ENCODE data around the gene SHC4. TPM values are rescaled to one million over a fixed set of nuclear protein-coding genes. Genes with fewer than 3 reads are reported as not detected.

SHC4 gene
- total RNA-seq, 6 donors from 2014 or later, result under 0.01 to 0.59 (median 0.20) TPM; not detected in 2

DNA sequence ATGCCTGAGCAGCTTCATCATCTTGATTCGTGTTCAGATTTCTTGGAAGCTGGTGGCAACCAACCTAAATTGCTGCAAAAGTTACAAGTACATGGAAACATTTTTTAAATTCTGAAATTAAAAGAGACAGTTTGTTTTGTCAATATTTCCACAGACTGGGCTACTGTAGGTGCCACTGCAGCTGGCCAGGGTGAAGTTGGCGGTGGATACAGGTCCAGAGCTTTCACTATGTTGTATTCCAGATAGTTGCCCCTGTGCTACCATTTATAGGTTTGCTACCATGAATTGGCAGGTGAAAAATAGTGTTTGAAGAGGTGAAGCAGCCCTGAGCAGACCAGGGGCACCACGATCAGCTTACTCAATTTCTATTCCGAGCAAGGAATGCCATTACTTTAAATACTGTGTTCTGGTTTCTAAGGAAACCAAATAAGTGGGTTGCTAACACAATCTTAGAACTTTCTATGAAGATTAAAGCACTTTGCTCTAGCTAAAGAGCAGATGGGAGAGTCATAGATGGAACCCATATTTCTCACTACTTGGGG, 21.2 kb upstream of the SHC4 start:
- 48 to 58% methylated on average over 4 of the region's 4 CpGs for WGBS, 2 donors
- Histone ChIP-seq H3K4me1 (peaks cover 0 to 6% (median 3%) of the 10 kb centered on the region in 4 donors), H3K36me3 (peaks cover 0 to 12% (median 0%) of the 10 kb centered on the region in 4 donors), H3K27ac (no peak overlapping the region), H3K27me3 (no peaks in the 10 kb centered on the region), H3K9me3 (no peaks in the 10 kb centered on the region), H3K4me3 (no peak overlapping the region)
- DNase-seq, result no peak
- TF ChIP-seq POLR2AphosphoS5 (IDR thresholded peaks at IDR 0.05) (no peak), POLR2A (IDR thresholded peaks at IDR 0.05) (no peak)
- ATAC-seq (ENCODE audit: low FRiP score in 2 of 2), result peak; percentile 28 to 65

DNA sequence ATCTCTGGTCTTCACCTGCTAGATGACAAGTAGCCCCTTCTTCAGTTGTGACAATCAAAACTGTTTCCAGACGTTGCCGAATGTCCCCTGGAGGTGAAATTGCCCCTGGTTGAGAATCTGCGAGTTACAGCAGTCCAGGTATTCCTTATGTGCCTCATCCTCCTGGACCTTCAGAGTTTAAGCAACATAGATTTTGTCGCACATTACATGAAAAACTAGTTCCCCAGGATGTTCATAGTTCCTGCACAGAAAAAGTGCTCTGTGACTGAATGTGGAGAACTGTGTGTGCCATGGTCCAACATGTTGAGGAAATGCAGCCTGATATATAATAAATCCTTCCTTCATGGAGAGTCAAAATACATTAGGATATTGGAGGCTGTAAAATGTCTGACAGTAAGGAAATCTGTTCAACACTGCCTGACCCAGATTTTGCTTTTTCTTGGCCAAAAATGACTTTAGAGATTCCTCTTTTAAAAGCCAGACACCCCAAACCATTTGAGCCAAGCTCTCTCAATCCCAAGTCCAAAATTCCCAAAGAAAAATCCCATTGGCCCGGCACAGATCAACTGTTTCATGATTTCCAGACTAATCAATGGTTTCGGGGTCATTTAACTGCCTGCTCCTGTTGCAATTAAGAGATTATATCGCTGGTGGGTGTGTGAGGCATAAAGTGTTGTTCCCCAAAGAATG, 20.4 kb upstream of the SHC4 start:
- Histone ChIP-seq H3K4me1 (peaks cover 0 to 6% (median 3%) of the 10 kb centered on the region in 4 donors), H3K27me3 (no peaks in the 10 kb centered on the region), H3K9me3 (no peaks in the 10 kb centered on the region), H3K4me3 (no peak overlapping the region), H3K27ac (no peak overlapping the region), H3K36me3 (peaks cover 0 to 12% (median 0%) of the 10 kb centered on the region in 4 donors)
- ATAC-seq (ENCODE audit: low FRiP score in 2 of 2) (no peak), DNase-seq (no peak)
- WGBS, 2 donors, result 73 to 88% methylated on average over 7 of the region's 7 CpGs
- TF ChIP-seq EP300 (IDR thresholded peaks at IDR 0.05), result no peak
- TF ChIP-seq POLR2A (IDR thresholded peaks at IDR 0.05), result no peak
- TF ChIP-seq POLR2AphosphoS5 (IDR thresholded peaks at IDR 0.05), result no peak
- TF ChIP-seq, protein P1, sequence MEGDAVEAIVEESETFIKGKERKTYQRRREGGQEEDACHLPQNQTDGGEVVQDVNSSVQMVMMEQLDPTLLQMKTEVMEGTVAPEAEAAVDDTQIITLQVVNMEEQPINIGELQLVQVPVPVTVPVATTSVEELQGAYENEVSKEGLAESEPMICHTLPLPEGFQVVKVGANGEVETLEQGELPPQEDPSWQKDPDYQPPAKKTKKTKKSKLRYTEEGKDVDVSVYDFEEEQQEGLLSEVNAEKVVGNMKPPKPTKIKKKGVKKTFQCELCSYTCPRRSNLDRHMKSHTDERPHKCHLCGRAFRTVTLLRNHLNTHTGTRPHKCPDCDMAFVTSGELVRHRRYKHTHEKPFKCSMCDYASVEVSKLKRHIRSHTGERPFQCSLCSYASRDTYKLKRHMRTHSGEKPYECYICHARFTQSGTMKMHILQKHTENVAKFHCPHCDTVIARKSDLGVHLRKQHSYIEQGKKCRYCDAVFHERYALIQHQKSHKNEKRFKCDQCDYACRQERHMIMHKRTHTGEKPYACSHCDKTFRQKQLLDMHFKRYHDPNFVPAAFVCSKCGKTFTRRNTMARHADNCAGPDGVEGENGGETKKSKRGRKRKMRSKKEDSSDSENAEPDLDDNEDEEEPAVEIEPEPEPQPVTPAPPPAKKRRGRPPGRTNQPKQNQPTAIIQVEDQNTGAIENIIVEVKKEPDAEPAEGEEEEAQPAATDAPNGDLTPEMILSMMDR (IDR thresholded peaks at IDR 0.05), result no peak

DNA sequence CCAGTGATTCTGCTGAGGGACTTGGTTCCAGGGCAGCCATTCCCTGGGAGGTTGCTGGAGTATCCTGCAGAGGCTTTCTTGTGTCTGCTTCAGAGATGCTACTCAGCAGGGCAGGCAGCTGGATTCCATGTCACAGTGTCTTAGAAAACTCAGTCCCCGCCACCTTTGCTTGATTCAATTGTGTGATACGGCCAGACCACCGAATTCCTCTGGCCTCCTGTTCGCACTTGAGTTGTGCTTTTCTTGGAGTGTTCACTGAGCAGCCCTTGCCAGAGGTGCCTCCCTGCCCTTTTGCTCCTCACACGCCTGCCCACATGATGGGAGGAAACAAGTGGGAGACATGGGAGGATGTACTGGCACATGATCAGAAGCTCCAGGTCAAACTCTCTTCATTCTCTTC, 19.6 kb upstream of the SHC4 start:
- H3K4me3 ChIP-seq, result no peak overlapping the region
- no peak for TF ChIP-seq EP300 (IDR thresholded peaks at IDR 0.05)
- TF ChIP-seq POLR2A (IDR thresholded peaks at IDR 0.05), result no peak
- TF ChIP-seq POLR2AphosphoS5 (IDR thresholded peaks at IDR 0.05), result no peak
- TF ChIP-seq, protein P1 (IDR thresholded peaks at IDR 0.05), result no peak
- H3K27ac ChIP-seq, result no peak overlapping the region
- H3K9me3 ChIP-seq, result no peaks in the 10 kb centered on the region
- H3K36me3 ChIP-seq, result peaks cover 0 to 4% (median 0%) of the 10 kb centered on the region in 4 donors
- no peak for DNase-seq
- H3K27me3 ChIP-seq, result no peaks in the 10 kb centered on the region
- WGBS, 2 donors, result 74 to 76% methylated on average over 5 of the region's 5 CpGs
- H3K4me1 ChIP-seq, result peaks cover 0 to 6% (median 3%) of the 10 kb centered on the region in 4 donors
- no peak for ATAC-seq (ENCODE audit: low FRiP score in 2 of 2)

DNA sequence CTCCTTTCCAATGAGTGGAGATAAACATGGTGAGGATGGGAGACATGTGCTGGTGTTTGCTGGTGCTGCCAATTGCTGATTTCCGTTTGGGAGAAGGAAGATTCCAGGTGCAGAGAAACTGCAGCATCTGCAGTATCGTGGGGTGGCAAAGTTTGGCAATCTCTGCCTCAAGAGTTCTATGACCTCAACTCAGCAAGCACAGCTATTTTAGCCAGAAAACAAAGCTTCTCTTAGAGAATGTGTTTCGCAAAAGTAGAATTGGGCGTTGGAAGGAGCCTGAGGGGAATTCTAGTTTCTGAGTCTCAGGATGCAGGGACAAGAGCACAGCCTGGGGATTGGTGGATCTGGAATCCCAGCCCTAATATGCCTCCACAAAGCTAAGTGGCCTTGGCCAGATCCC, 18.2 kb upstream of the SHC4 start:
- DNase-seq, result no peak
- Histone ChIP-seq H3K4me1 (peaks cover 0 to 6% (median 3%) of the 10 kb centered on the region in 4 donors), H3K27ac (no peak overlapping the region), H3K4me3 (no peak overlapping the region), H3K9me3 (no peaks in the 10 kb centered on the region), H3K36me3 (no peaks in the 10 kb centered on the region), H3K27me3 (no peaks in the 10 kb centered on the region)
- 55 to 59% methylated on average over 4 of the region's 4 CpGs for WGBS, 2 donors
- no peak for ATAC-seq (ENCODE audit: low FRiP score in 2 of 2)
- TF ChIP-seq, protein P1 (IDR thresholded peaks at IDR 0.05), result no peak
- TF ChIP-seq POLR2AphosphoS5 (IDR thresholded peaks at IDR 0.05), result no peak
- no peak for TF ChIP-seq POLR2A (IDR thresholded peaks at IDR 0.05)
- TF ChIP-seq EP300 (IDR thresholded peaks at IDR 0.05), result no peak

DNA sequence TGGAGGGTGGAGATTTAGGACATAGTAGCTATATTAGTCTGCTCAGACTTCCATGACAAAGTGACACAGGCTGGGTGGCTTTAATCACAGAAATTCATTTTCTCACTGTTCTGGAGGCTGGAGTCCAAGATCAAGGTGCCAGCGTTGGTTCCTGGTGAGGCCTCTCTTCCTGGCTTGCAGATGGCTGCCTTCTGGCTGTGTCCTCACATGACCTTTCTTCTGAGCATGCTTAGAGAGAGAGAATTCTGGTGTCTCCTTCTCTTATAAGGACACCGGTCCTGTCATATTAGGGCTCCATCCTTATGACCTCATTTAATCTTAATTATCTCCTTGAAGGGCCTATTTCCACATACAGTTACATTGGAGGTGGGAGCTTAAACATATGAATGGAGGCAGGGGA, 14.9 kb upstream of the SHC4 start:
- Histone ChIP-seq H3K27ac (no peak overlapping the region), H3K9me3 (no peaks in the 10 kb centered on the region), H3K27me3 (no peaks in the 10 kb centered on the region), H3K4me1 (peaks cover 0 to 12% (median 11%) of the 10 kb centered on the region in 4 donors), H3K4me3 (no peak overlapping the region), H3K36me3 (no peaks in the 10 kb centered on the region)
- TF ChIP-seq, protein P1 (IDR thresholded peaks at IDR 0.05), result no peak
- TF ChIP-seq POLR2A (IDR thresholded peaks at IDR 0.05) (no peak), EP300 (IDR thresholded peaks at IDR 0.05) (no peak), POLR2AphosphoS5 (IDR thresholded peaks at IDR 0.05) (no peak)
- DNase-seq (no peak), ATAC-seq (ENCODE audit: low FRiP score in 2 of 2) (no peak)
- 64 to 80% methylated on average over 2 of the region's 2 CpGs for WGBS, 2 donors
